SJSA1 (cell line): ENCODE measurements around the gene SYT10. TPM values are rescaled to one million over a fixed set of nuclear protein-coding genes. Genes with fewer than 3 reads are reported as not detected.
"Not testable (repeated sequence)": the region's sequence is repeated elsewhere in the genome, so short reads cannot be mapped to it uniquely, and the experiment has no call there.

Source experiments
- DNase-seq, 2 experiments: peaks; one replicate each; pipeline ENCODE4 v3.0.0-alpha.2; 2015 to 2020; ENCODE audit warnings: low spot score in 2 of 2, low read depth in 1 of 2
- H3K27ac ChIP-seq: fragments of 250-450 bp; sonication (Bioruptor Pico); 2 replicates; pipeline ENCODE4 v1.5.1; 2020; ENCODE audit warnings: mild to moderate bottlenecking, moderate library complexity
- H3K27me3 ChIP-seq: fragments of 250-450 bp; sonication (Bioruptor Pico); replicated peaks from 2 replicates; pipeline ENCODE4 v1.5.1; 2020; ENCODE audit warnings: mild to moderate bottlenecking, moderate library complexity
- H3K36me3 ChIP-seq: fragments of 250-450 bp; sonication (Bioruptor Pico); 2 replicates; pipeline ENCODE4 v1.5.1; 2020; ENCODE audit warnings: mild to moderate bottlenecking
- H3K4me1 ChIP-seq: fragments of 250-450 bp; sonication (Bioruptor Pico); replicated peaks from 2 replicates; pipeline ENCODE4 v1.6.1; 2021; ENCODE audit warnings: mild to moderate bottlenecking
- H3K4me3 ChIP-seq: fragments of 250-450 bp; sonication (Bioruptor Pico); 2 replicates; pipeline ENCODE4 v1.5.1; 2020; ENCODE audit warnings: mild to moderate bottlenecking
- H3K9me3 ChIP-seq: fragments of 250-450 bp; sonication (Bioruptor Pico); replicated peaks from 2 replicates; pipeline ENCODE4 v1.5.1; 2020; ENCODE audit warnings: mild to moderate bottlenecking
- total RNA-seq: library from RNA; depleted of rRNA; stranded (reverse); fragments of >200 nt; shearing (Covaris generic); gene quantifications from 2 replicates; pipeline ENCODE4 v1.2.3, GENCODE V29; 2014

The SYT10 gene
- total RNA-seq, 1 experiment from 2014 or later = not detected

GRCh38 chr12:33432992-33433391 is 6.6 kb downstream of the SYT10 start:
- H3K9me3 ChIP-seq = no peaks in the 10 kb centered on the region
- peaks cover 5% of the 10 kb centered on the region; the same call in 1 of the 2 replicates for H3K27me3 ChIP-seq
- no peaks in the 10 kb centered on the region for H3K4me1 ChIP-seq
- no peaks in the 10 kb centered on the region for H3K36me3 ChIP-seq
- no peak overlapping the region for H3K27ac ChIP-seq
- no peak for DNase-seq
- no peak overlapping the region for H3K4me3 ChIP-seq

GRCh38 chr12:33431648-33432047 is 8.0 kb downstream of the SYT10 start:
- Histone ChIP-seq H3K36me3 (no peaks in the 10 kb centered on the region), H3K9me3 (no peaks in the 10 kb centered on the region), H3K27me3 (no peaks in the 10 kb centered on the region; the same call in 1 of the 2 replicates), H3K4me3 (no peak overlapping the region), H3K27ac (no peak overlapping the region), H3K4me1 (no peaks in the 10 kb centered on the region)
- DNase-seq = no peak

- no peaks in the 10 kb centered on the region for H3K4me1 ChIP-seq
- H3K9me3 ChIP-seq = no peaks in the 10 kb centered on the region
- no peaks in the 10 kb centered on the region; the same call in 1 of the 2 replicates for H3K27me3 ChIP-seq
- DNase-seq = no peak
- H3K4me3 ChIP-seq = no peak overlapping the region
- no peaks in the 10 kb centered on the region for H3K36me3 ChIP-seq
- no peak overlapping the region for H3K27ac ChIP-seq
Observed at GRCh38 chr12:33429468-33429867, 10.2 kb downstream of the SYT10 start.

GRCh38 chr12:33427071-33427470 is 12.5 kb downstream of the SYT10 start:
- no peak for DNase-seq
- H3K36me3 ChIP-seq = no peaks in the 10 kb centered on the region
- no peaks in the 10 kb centered on the region for H3K9me3 ChIP-seq
- H3K4me1 ChIP-seq = no peaks in the 10 kb centered on the region
- no peak overlapping the region for H3K27ac ChIP-seq
- no peak overlapping the region for H3K4me3 ChIP-seq
- H3K27me3 ChIP-seq = no peaks in the 10 kb centered on the region; the same call in 1 of the 2 replicates

GRCh38 chr12:33423706-33424105 is 15.9 kb downstream of the SYT10 start:
- DNase-seq = no peak
- H3K9me3 ChIP-seq = no peaks in the 10 kb centered on the region
- H3K36me3 ChIP-seq = no peaks in the 10 kb centered on the region
- no peaks in the 10 kb centered on the region for H3K27me3 ChIP-seq
- no peaks in the 10 kb centered on the region for H3K4me1 ChIP-seq
- H3K4me3 ChIP-seq = no peak overlapping the region
- no peak overlapping the region for H3K27ac ChIP-seq

GRCh38 chr12:33412410-33412809 is 27.2 kb downstream of the SYT10 start:
- H3K27ac ChIP-seq, H3K4me1 ChIP-seq, DNase-seq, H3K36me3 ChIP-seq, H3K9me3 ChIP-seq, H3K27me3 ChIP-seq, H3K4me3 ChIP-seq: not testable (repeated sequence)

GRCh38 chr12:33383503-33383902 is 56.1 kb downstream of the SYT10 start:
- Histone ChIP-seq H3K27ac (no peak overlapping the region), H3K36me3 (no peaks in the 10 kb centered on the region)
- DNase-seq = no peak

GRCh38 chr12:33376153-33376552 is 63.5 kb downstream of the SYT10 start:
- Histone ChIP-seq H3K27ac (no peak overlapping the region), H3K4me1 (no peaks in the 10 kb centered on the region), H3K4me3 (no peak overlapping the region), H3K36me3 (no peaks in the 10 kb centered on the region), H3K27me3 (no peaks in the 10 kb centered on the region), H3K9me3 (no peaks in the 10 kb centered on the region)
- no peak for DNase-seq

More at GRCh38 chr12:33383503-33383902, 56.1 kb downstream of the SYT10 start:
- Histone ChIP-seq H3K9me3 (no peaks in the 10 kb centered on the region), H3K27me3 (no peaks in the 10 kb centered on the region), H3K4me1 (no peaks in the 10 kb centered on the region), H3K4me3 (no peak overlapping the region)

GRCh38 chr12:33370318-33370717 is 69.3 kb downstream of the SYT10 start:
- Histone ChIP-seq H3K9me3 (no peaks in the 10 kb centered on the region), H3K4me3 (no peak overlapping the region), H3K27ac (no peak overlapping the region), H3K4me1 (no peaks in the 10 kb centered on the region), H3K36me3 (no peaks in the 10 kb centered on the region), H3K27me3 (no peaks in the 10 kb centered on the region)
- DNase-seq = no peak

- DNase-seq = no peak
- H3K4me1 ChIP-seq = no peaks in the 10 kb centered on the region
- H3K4me3 ChIP-seq = no peak overlapping the region
- no peak overlapping the region for H3K27ac ChIP-seq
- H3K36me3 ChIP-seq = no peaks in the 10 kb centered on the region
- no peaks in the 10 kb centered on the region for H3K27me3 ChIP-seq
- no peaks in the 10 kb centered on the region for H3K9me3 ChIP-seq
Observed at GRCh38 chr12:33357181-33357580, 82.4 kb downstream of the SYT10 start.

GRCh38 chr12:33349791-33350190 is 89.8 kb downstream of the SYT10 start:
- no peaks in the 10 kb centered on the region for H3K9me3 ChIP-seq
- no peak overlapping the region for H3K27ac ChIP-seq
- H3K27me3 ChIP-seq = no peaks in the 10 kb centered on the region
- DNase-seq = no peak
- no peaks in the 10 kb centered on the region for H3K36me3 ChIP-seq
- H3K4me3 ChIP-seq = no peak overlapping the region
- no peaks in the 10 kb centered on the region for H3K4me1 ChIP-seq

- H3K4me1 ChIP-seq, H3K36me3 ChIP-seq, H3K9me3 ChIP-seq, H3K27ac ChIP-seq, DNase-seq, H3K27me3 ChIP-seq, H3K4me3 ChIP-seq: not testable (repeated sequence)
Observed at GRCh38 chr12:33331961-33332398, 107.6 kb downstream of the SYT10 start.

GRCh38 chr12:33330940-33331339 is 108.7 kb downstream of the SYT10 start:
- Histone ChIP-seq H3K4me3 (no peak overlapping the region), H3K27ac (no peak overlapping the region), H3K36me3 (no peaks in the 10 kb centered on the region), H3K4me1 (no peaks in the 10 kb centered on the region), H3K9me3 (no peaks in the 10 kb centered on the region), H3K27me3 (no peaks in the 10 kb centered on the region)
- no peak for DNase-seq
